ENCODE data around the gene EN1.

- no peak for TF ChIP-seq POLR2AphosphoS5 (IDR thresholded peaks at IDR 0.05; ENCODE audit: low read depth, low read length)
- TF ChIP-seq POLR2A (IDR thresholded peaks at IDR 0.05; ENCODE audit: low read depth, low read length), result no peak
- no peak for TF ChIP-seq TAF1 (IDR thresholded peaks at IDR 0.05; ENCODE audit: low read depth, low read length)
Measured at GRCh38 chr2:118838741-118839455, 8.6 kb downstream of the EN1 start.
